ENCODE results near the gene GADD45B. TPM values are rescaled to one million over a fixed set of nuclear protein-coding genes. Genes with fewer than 3 reads are reported as not detected.
A peak's percentile ranks its signal among the peaks of the same experiment; 100 is the strongest.
"Not testable (repeated sequence)": the region's sequence is repeated elsewhere in the genome, so short reads cannot be mapped to it uniquely, and the experiment has no call there.

The GADD45B gene
- total RNA-seq, 2 donors from 2014 or later: 16.5 to 23.6 TPM

GRCh38 chr19:2500841-2501261, 24.9 kb downstream of the GADD45B start:
- DNase-seq: no peak
- H3K4me1 Mint-ChIP-seq: peaks cover 6% of the 10 kb centered on the region
- Histone ChIP-seq H3K9ac (ENCODE audit: extremely low read depth, low read length, poor library complexity, severe bottlenecking) (no peak overlapping the region), H3K36me3 (ENCODE audit: control insufficient read depth, insufficient read depth, low read length) (no peaks in the 10 kb centered on the region), H3K4me3 (ENCODE audit: low read length) (no peak overlapping the region), H3K27ac (ENCODE audit: low read depth, low read length) (no peak overlapping the region), H3K27me3 (ENCODE audit: control insufficient read depth, insufficient read depth, low read length, poor library complexity, severe bottlenecking) (no peaks in the 10 kb centered on the region), H3K9me3 (ENCODE audit: control insufficient read depth, low read length) (no peaks in the 10 kb centered on the region), H3K4me1 (ENCODE audit: control insufficient read depth, insufficient read depth, low read length) (no peaks in the 10 kb centered on the region)
- peak; percentile 19 for TF ChIP-seq CTCF (conservative IDR thresholded peaks at IDR 0.05)
- H3K27me3 Mint-ChIP-seq (ENCODE audit: insufficient read depth): no peaks in the 10 kb centered on the region
- H3K9me3 Mint-ChIP-seq: no peaks in the 10 kb centered on the region
- H3K36me3 Mint-ChIP-seq (ENCODE audit: low read depth): no peaks in the 10 kb centered on the region
- 85 to 89% methylated on average over 11 to 12 of the region's 12 CpGs for WGBS, 2 experiments (ENCODE audit: insufficient coverage in 1 of 2, insufficient read length in 1 of 2)
- no peak overlapping the region for H3K4me3 Mint-ChIP-seq
- no peak overlapping the region for H3K27ac Mint-ChIP-seq

- no peak overlapping the region for H3K4me3 Mint-ChIP-seq
- peaks cover 6% of the 10 kb centered on the region for H3K4me1 Mint-ChIP-seq
- Histone ChIP-seq H3K4me1 (ENCODE audit: control insufficient read depth, insufficient read depth, low read length) (no peaks in the 10 kb centered on the region), H3K4me3 (ENCODE audit: low read length) (no peak overlapping the region), H3K27me3 (ENCODE audit: control insufficient read depth, insufficient read depth, low read length, poor library complexity, severe bottlenecking) (no peaks in the 10 kb centered on the region), H3K9me3 (ENCODE audit: control insufficient read depth, low read length) (no peaks in the 10 kb centered on the region), H3K36me3 (ENCODE audit: control insufficient read depth, insufficient read depth, low read length) (no peaks in the 10 kb centered on the region), H3K9ac (ENCODE audit: extremely low read depth, low read length, poor library complexity, severe bottlenecking) (no peak overlapping the region), H3K27ac (ENCODE audit: low read depth, low read length) (no peak overlapping the region)
- TF ChIP-seq CTCF (conservative IDR thresholded peaks at IDR 0.05): no peak
- H3K36me3 Mint-ChIP-seq (ENCODE audit: low read depth): no peaks in the 10 kb centered on the region
- DNase-seq: peak; percentile 79
- no peak overlapping the region for H3K27ac Mint-ChIP-seq
- H3K27me3 Mint-ChIP-seq (ENCODE audit: insufficient read depth): no peaks in the 10 kb centered on the region
- WGBS, 2 experiments (ENCODE audit: insufficient coverage in 1 of 2, insufficient read length in 1 of 2): 75 to 84% methylated on average over 13 to 21 of the region's 21 CpGs
- H3K9me3 Mint-ChIP-seq: no peaks in the 10 kb centered on the region
Measured at GRCh38 chr19:2503521-2504109, 27.7 kb downstream of the GADD45B start.

- H3K4me3 ChIP-seq (ENCODE audit: low read length); H3K4me1 ChIP-seq (ENCODE audit: control insufficient read depth, insufficient read depth, low read length); H3K27ac ChIP-seq (ENCODE audit: low read depth, low read length); H3K4me1 Mint-ChIP-seq; H3K36me3 ChIP-seq (ENCODE audit: control insufficient read depth, insufficient read depth, low read length); H3K27ac Mint-ChIP-seq; H3K9me3 Mint-ChIP-seq; H3K36me3 Mint-ChIP-seq (ENCODE audit: low read depth); H3K9me3 ChIP-seq (ENCODE audit: control insufficient read depth, low read length); H3K27me3 Mint-ChIP-seq (ENCODE audit: insufficient read depth); H3K27me3 ChIP-seq (ENCODE audit: control insufficient read depth, insufficient read depth, low read length, poor library complexity, severe bottlenecking); DNase-seq; H3K9ac ChIP-seq (ENCODE audit: extremely low read depth, low read length, poor library complexity, severe bottlenecking); H3K4me3 Mint-ChIP-seq: not testable (repeated sequence)
- 95 to 100% methylated on average over 3 to 8 of the region's 8 CpGs for WGBS, 2 experiments (ENCODE audit: insufficient coverage in 1 of 2, insufficient read length in 1 of 2)
Measured at GRCh38 chr19:2506656-2507055, 30.7 kb downstream of the GADD45B start.

DNA sequence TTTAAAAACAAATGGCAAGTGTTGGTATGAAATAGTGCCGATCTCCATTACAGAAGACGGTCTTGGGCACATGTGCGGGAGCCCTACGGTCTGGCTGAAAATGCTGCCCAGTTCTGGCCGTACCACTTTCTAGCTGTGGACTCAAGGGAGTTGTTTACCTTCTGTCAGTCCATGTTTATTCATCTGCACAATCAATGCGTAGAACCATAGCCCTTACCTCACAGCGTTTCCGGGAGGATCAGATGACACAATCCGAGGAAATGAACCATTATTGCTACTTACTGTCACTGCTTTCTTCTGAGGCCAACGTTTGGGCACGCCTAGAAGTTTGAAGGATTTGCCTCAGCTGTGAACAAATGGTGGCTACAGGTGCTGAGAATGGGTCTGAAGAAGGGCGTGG, 31.2 kb downstream of the GADD45B start:
- H3K36me3 ChIP-seq (ENCODE audit: control insufficient read depth, insufficient read depth, low read length): no peaks in the 10 kb centered on the region
- WGBS, 2 experiments (ENCODE audit: insufficient coverage in 1 of 2, insufficient read length in 1 of 2): 79 to 82% methylated on average over 11 of the region's 12 CpGs
- no peaks in the 10 kb centered on the region for H3K27me3 Mint-ChIP-seq (ENCODE audit: insufficient read depth)
- TF ChIP-seq CTCF (conservative IDR thresholded peaks at IDR 0.05): no peak
- no peak overlapping the region for H3K4me3 Mint-ChIP-seq
- H3K9me3 Mint-ChIP-seq: peaks cover 2% of the 10 kb centered on the region
- no peak overlapping the region for H3K27ac Mint-ChIP-seq
- H3K27ac ChIP-seq (ENCODE audit: low read depth, low read length): no peak overlapping the region
- H3K9me3 ChIP-seq (ENCODE audit: control insufficient read depth, low read length): no peaks in the 10 kb centered on the region
- peaks cover 2% of the 10 kb centered on the region for H3K4me1 Mint-ChIP-seq
- no peak overlapping the region for H3K9ac ChIP-seq (ENCODE audit: extremely low read depth, low read length, poor library complexity, severe bottlenecking)
- H3K4me3 ChIP-seq (ENCODE audit: low read length): no peak overlapping the region
- H3K36me3 Mint-ChIP-seq (ENCODE audit: low read depth): no peaks in the 10 kb centered on the region
- no peak for DNase-seq
- no peaks in the 10 kb centered on the region for H3K4me1 ChIP-seq (ENCODE audit: control insufficient read depth, insufficient read depth, low read length)
- H3K27me3 ChIP-seq (ENCODE audit: control insufficient read depth, insufficient read depth, low read length, poor library complexity, severe bottlenecking): no peaks in the 10 kb centered on the region
